ENCODE data around the gene SLC9A4.
"Not testable (repeated sequence)": the region's sequence is repeated elsewhere in the genome, so short reads cannot be mapped to it uniquely, and the experiment has no call there.

SLC9A4 gene

GRCh38 chr2:102549027-102549426 is 76.0 kb downstream of the SLC9A4 start:
- no peak for DNase-seq (ENCODE audit: low read depth)

GRCh38 chr2:102550151-102550550 is 77.1 kb downstream of the SLC9A4 start:
- no peak for DNase-seq (ENCODE audit: low read depth)

GRCh38 chr2:102551329-102552096 is 78.5 kb downstream of the SLC9A4 start:
- no peak for DNase-seq (ENCODE audit: low read depth)

- DNase-seq (ENCODE audit: low read depth): no peak
These were observed 80.6 kb downstream of the SLC9A4 start for GRCh38 chr2:102553601-102554000.

GRCh38 chr2:102558463-102558862 is 85.4 kb downstream of the SLC9A4 start:
- no peak for DNase-seq (ENCODE audit: low read depth)

- DNase-seq (ENCODE audit: low read depth): not testable (repeated sequence)
These were observed 89.5 kb downstream of the SLC9A4 start for GRCh38 chr2:102562542-102562941.

GRCh38 chr2:102575888-102576287 is 102.9 kb downstream of the SLC9A4 start:
- no peak for DNase-seq (ENCODE audit: low read depth)

GRCh38 chr2:102578376-102578775 is 105.3 kb downstream of the SLC9A4 start:
- no peak for DNase-seq (ENCODE audit: low read depth)

GRCh38 chr2:102581911-102582310 is 108.9 kb downstream of the SLC9A4 start:
- no peak for DNase-seq (ENCODE audit: low read depth)

- DNase-seq (ENCODE audit: low read depth): no peak
These were observed 109.8 kb downstream of the SLC9A4 start for GRCh38 chr2:102582845-102583244.

Data from T-helper 22 cell (primary cell).